B cell (primary cell): Measurements from ENCODE around the gene SDC1. TPM values are rescaled to one million over a fixed set of nuclear protein-coding genes. Genes with fewer than 3 reads are reported as not detected.

ENCODE experiments used
- ATAC-seq: fragments of 200-7000 bp; cut with Tn5 transposase; one replicate; pipeline ENCODE4 v1.10.0; 2021; ENCODE audit warnings: low read depth, mild to moderate bottlenecking, moderate number of reproducible peaks, moderate library complexity
- CTCF ChIA-PET: fragments of 350-600 bp; sonication (Branson Sonifier 250); formaldehyde crosslinking; loops from one replicate; lab custom pipeline; 2021; ENCODE audit warnings: antibody characterized with exemption, inconsistent platforms; lab: Charles Lee
- POLR2A ChIA-PET: fragments of 350-600 bp; sonication (Branson Sonifier 250); formaldehyde crosslinking; loops from one replicate; lab custom pipeline; 2021; ENCODE audit warnings: antibody characterized with exemption; lab: Charles Lee
- DNase-seq: peaks from one replicate; pipeline ENCODE4 v3.0.0; 2013
- H2AFZ ChIP-seq: 2 replicates; pipeline ENCODE4 v1.6.1; 2012; ENCODE audit warnings: mild to moderate bottlenecking, low read depth, low read length; ENCODE audit not compliant: insufficient read depth, poor library complexity, severe bottlenecking
- H3K27ac ChIP-seq, 2 donors: 1 replicate in 1 of 2; 2 replicates in 1 of 2; pipeline ENCODE4 v1.5.1; 2012 to 2013; ENCODE audit warnings: low read length in 2 of 2, mild to moderate bottlenecking in 2 of 2, moderate library complexity in 1 of 2
- H3K27me3 ChIP-seq, 4 experiments: fragments of 200-600 bp in 1 of 4; sonication (generic) in 1 of 4; replicated peaks in 1 of 4; 1 replicate in 2 of 4; 2 replicates in 2 of 4; pipeline versions ENCODE4 v1.6.1 to v1.7.0; 2013 to 2016; ENCODE audit warnings: low read length in 3 of 4, mild to moderate bottlenecking in 2 of 4, mixed read lengths in 1 of 4, moderate library complexity in 1 of 4; ENCODE audit not compliant: insufficient read depth in 4 of 4, control insufficient read depth in 3 of 4; ENCODE audit errors: control extremely low read depth in 1 of 4
- H3K36me3 ChIP-seq, 2 experiments: replicated peaks in 1 of 2; 1 replicate in 1 of 2; 2 replicates in 1 of 2; pipeline versions ENCODE4 v1.6.1 to v1.7.1; 2013; ENCODE audit warnings: low read length in 1 of 2; ENCODE audit not compliant: insufficient read depth in 2 of 2, control insufficient read depth in 1 of 2; ENCODE audit errors: control extremely low read depth in 1 of 2, extremely low read depth in 1 of 2
- H3K4me1 ChIP-seq, 2 donors: fragments of 200-600 bp in 1 of 2; sonication (generic) in 1 of 2; 1 replicate in 1 of 2; 2 replicates in 1 of 2; pipeline versions ENCODE4 v1.5.1 to v1.6.1; 2013 to 2017; ENCODE audit warnings: low read length in 2 of 2; ENCODE audit not compliant: control insufficient read depth in 2 of 2, insufficient read depth in 2 of 2
- H3K4me2 ChIP-seq: replicated peaks from 2 replicates; pipeline ENCODE3; 2012; ENCODE audit warnings: mild to moderate bottlenecking, low read depth, low read length; ENCODE audit not compliant: poor library complexity, severe bottlenecking
- H3K4me3 ChIP-seq, 5 experiments: fragments of 200-600 bp in 1 of 5; sonication (generic) in 1 of 5; 1 replicate in 3 of 5; 2 replicates in 2 of 5; pipeline versions ENCODE4 v1.5.1 to v1.7.0; 2011 to 2016; ENCODE audit warnings: low read length in 4 of 5, mild to moderate bottlenecking in 4 of 5, low read depth in 2 of 5, control low read depth in 1 of 5, moderate library complexity in 1 of 5; ENCODE audit not compliant: insufficient read depth in 1 of 5; ENCODE audit errors: control extremely low read depth in 1 of 5, extremely low read depth in 1 of 5
- H3K79me2 ChIP-seq: fragments of 200-600 bp; sonication (generic); one replicate; pipeline ENCODE4 v1.6.0; 2016; ENCODE audit warnings: low read length; ENCODE audit not compliant: control insufficient read depth, insufficient read depth
- H3K9ac ChIP-seq: fragments of 200-600 bp; sonication (generic); 2 replicates; pipeline ENCODE4 v1.6.1; 2017; ENCODE audit warnings: mild to moderate bottlenecking, low read length, moderate library complexity
- H3K9me3 ChIP-seq, 3 donors: one replicate each; pipeline versions ENCODE4 v1.6.1 to v1.7.1; 2013; ENCODE audit warnings: low read length in 2 of 3; ENCODE audit not compliant: control insufficient read depth in 2 of 3, insufficient read depth in 1 of 3; ENCODE audit errors: control extremely low read depth in 1 of 3
- H4K20me1 ChIP-seq: 2 replicates; pipeline ENCODE4 v1.6.0; 2012; ENCODE audit warnings: mild to moderate bottlenecking, low read length; ENCODE audit not compliant: insufficient read depth, control insufficient read depth, poor library complexity, severe bottlenecking
- H3K27ac Mint-ChIP-seq: one replicate; pipeline ENCODE4 v1.8.0; 2021; ENCODE audit warnings: mixed read lengths
- H3K27me3 Mint-ChIP-seq: one replicate; pipeline ENCODE4 v1.8.0; 2021; ENCODE audit warnings: mixed read lengths
- H3K4me1 Mint-ChIP-seq: one replicate; pipeline ENCODE4 v1.8.0; 2021; ENCODE audit warnings: mixed read lengths
- H3K4me3 Mint-ChIP-seq: one replicate; pipeline ENCODE4 v1.8.0; 2021; ENCODE audit warnings: mixed read lengths
- H3K9me3 Mint-ChIP-seq: one replicate; pipeline ENCODE4 v1.8.0; 2022; ENCODE audit warnings: mixed read lengths; ENCODE audit not compliant: insufficient read depth
- CTCF ChIP-seq: fragments of 200-600 bp; IDR thresholded peaks from one replicate; pipeline ENCODE4 v1.8.0; 2022; ENCODE audit warnings: antibody characterized with exemption, mild to moderate bottlenecking
- EZH2 ChIP-seq: IDR thresholded peaks from 2 replicates; pipeline ENCODE4 v1.6.1; 2012; ENCODE audit warnings: borderline replicate concordance, low read depth, mild to moderate bottlenecking, moderate library complexity, low read length; ENCODE audit not compliant: insufficient read depth, poor library complexity, severe bottlenecking
- WGBS: methylation state at CpG from one replicate; pipeline ENCODE4 v1.1.5; 2013; ENCODE audit warnings: missing lambda C conversion rate; ENCODE audit not compliant: insufficient coverage; 5-methylcytosine and 5-hydroxymethylcytosine counted together
- intact Hi-C: fragments of 100-400 bp; cut with micrococcal nuclease; formaldehyde crosslinking; loops from one replicate; pipeline ENCODE4 v1.10.0; 2022
- polyA plus RNA-seq: library from polyadenylated mRNA; depleted of rRNA; stranded (reverse); fragments of >200 nt; gene quantifications from 2 replicates; pipeline ENCODE4 v1.2.3, GENCODE V29; 2012
- total RNA-seq, 2 donors: library from RNA; stranded (reverse); fragments of 120-200 nt in 1 of 2; gene quantifications; 1 replicate in 1 of 2; 2 replicates in 1 of 2; pipeline versions ENCODE4 v1.2.3 to v1.2.4, GENCODE V29; 2013 to 2022

The SDC1 gene
- total and polyA plus RNA-seq, 2 donors (not counting 1 experiment from before 2014, with no cell fraction given) = 0.22 TPM; not detected in 1

GRCh38 chr2:20222014-20222768 lies 2.7 kb downstream of the SDC1 start:
- no peaks in the 10 kb centered on the region for H3K79me2 ChIP-seq
- H3K27me3 ChIP-seq = peaks cover 0 to 40% (median 14%) of the 10 kb centered on the region in 4 experiments
- no peaks in the 10 kb centered on the region for H3K36me3 ChIP-seq
- H3K4me2 ChIP-seq = no peak overlapping the region
- no peaks in the 10 kb centered on the region for H4K20me1 ChIP-seq
- no peaks in the 10 kb centered on the region for H3K9me3 Mint-ChIP-seq
- H3K4me1 Mint-ChIP-seq = peaks cover 12% of the 10 kb centered on the region
- POLR2A ChIA-PET = no interaction called here
- H2AFZ ChIP-seq = no peak overlapping the region
- ATAC-seq = no peak
- CTCF ChIA-PET = no interaction called here
- no peak for DNase-seq
- no peak overlapping the region for H3K9ac ChIP-seq
- TF ChIP-seq CTCF = no peak
- TF ChIP-seq EZH2 = no peak
- peaks cover 16 to 18% of the 10 kb centered on the region in 2 donors for H3K4me1 ChIP-seq
- no peak overlapping the region for H3K27ac ChIP-seq
- intact Hi-C loops = no loop called here
- H3K4me3 ChIP-seq = no peak overlapping the region
- peaks cover 0 to 3% (median 0%) of the 10 kb centered on the region in 3 donors for H3K9me3 ChIP-seq
- 94% methylated on average over 1 of the region's 1 CpG for WGBS
- peak overlapping the region; percentile 76 for H3K4me3 Mint-ChIP-seq
- no peak overlapping the region for H3K27ac Mint-ChIP-seq
- peaks cover 30% of the 10 kb centered on the region for H3K27me3 Mint-ChIP-seq

GRCh38 chr2:20221555-20221973 lies 3.4 kb downstream of the SDC1 start:
- peaks cover 0 to 38% (median 14%) of the 10 kb centered on the region in 4 experiments for H3K27me3 ChIP-seq
- ChIA-PET POLR2A (no interaction called here), CTCF (no interaction called here)
- 100% methylated on average over 1 of the region's 3 CpGs for WGBS
- H3K36me3 ChIP-seq = no peaks in the 10 kb centered on the region
- H4K20me1 ChIP-seq = no peaks in the 10 kb centered on the region
- Mint-ChIP-seq H3K27ac (no peak overlapping the region), H3K4me3 (peak overlapping the region; percentile 63), H3K9me3 (no peaks in the 10 kb centered on the region), H3K27me3 (peaks cover 28% of the 10 kb centered on the region), H3K4me1 (peaks cover 12% of the 10 kb centered on the region)
- H3K4me2 ChIP-seq = no peak overlapping the region
- H3K4me1 ChIP-seq = peaks cover 16 to 18% of the 10 kb centered on the region in 2 donors
- peaks cover 0 to 3% (median 0%) of the 10 kb centered on the region in 3 donors for H3K9me3 ChIP-seq
- no peak overlapping the region for H2AFZ ChIP-seq
- DNase-seq = no peak
- TF ChIP-seq CTCF = no peak
- no peak for ATAC-seq
- intact Hi-C loops = no loop called here
- no peak overlapping the region for H3K27ac ChIP-seq
- no peak overlapping the region for H3K4me3 ChIP-seq
- no peaks in the 10 kb centered on the region for H3K79me2 ChIP-seq
- H3K9ac ChIP-seq = no peak overlapping the region
